GM13977 (cell line): ENCODE measurements around the gene DNTT.

Experiments
- DNase-seq: peaks from one replicate; pipeline ENCODE4 v3.0.0; 2012; ENCODE audit warnings: low spot score
- in situ Hi-C: fragments of 300-500 bp; cut with MboI; formaldehyde crosslinking; loops from one replicate; pipeline ENCODE4 v1.12.0; 2022; ENCODE audit warnings: low sequenced_read_pairs, low pct_unique_long_range_greater_than_20kb, mixed read lengths, inconsistent platforms; ENCODE audit not compliant: unreplicated experiment
- TF ChIP-seq, protein P1 (sequence below): IDR thresholded peaks from 2 replicates; pipeline ENCODE4 v1.5.1; 2012; ENCODE audit warnings: mild to moderate bottlenecking, control low read depth; ENCODE audit not compliant: insufficient read depth; ENCODE audit errors: extremely low read depth, missing control alignments

The DNTT gene

DNA sequence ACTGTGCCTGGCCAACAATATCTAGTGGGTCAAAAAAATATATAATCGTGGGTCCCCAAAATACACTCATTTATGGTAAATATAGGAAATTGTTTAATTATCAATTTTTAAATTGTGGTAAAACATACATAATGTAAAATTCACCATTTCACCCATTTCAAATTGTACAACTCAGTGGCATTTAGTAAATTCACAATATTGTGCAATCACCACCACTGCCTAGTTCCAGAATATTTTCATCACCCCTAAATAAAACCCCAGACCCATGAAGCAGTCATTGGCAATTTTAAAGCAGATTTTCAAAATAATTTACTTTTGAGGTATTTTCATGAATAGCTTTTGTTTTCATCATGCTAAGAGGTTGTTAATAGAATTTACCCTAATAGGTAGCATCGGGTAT is 43.1 kb upstream of the DNTT start:
- in situ Hi-C loops: no loop called here

GRCh38 chr10:96261930-96262329 is 42.3 kb upstream of the DNTT start:
- in situ Hi-C loops: no loop called here
- TF ChIP-seq, protein P1, sequence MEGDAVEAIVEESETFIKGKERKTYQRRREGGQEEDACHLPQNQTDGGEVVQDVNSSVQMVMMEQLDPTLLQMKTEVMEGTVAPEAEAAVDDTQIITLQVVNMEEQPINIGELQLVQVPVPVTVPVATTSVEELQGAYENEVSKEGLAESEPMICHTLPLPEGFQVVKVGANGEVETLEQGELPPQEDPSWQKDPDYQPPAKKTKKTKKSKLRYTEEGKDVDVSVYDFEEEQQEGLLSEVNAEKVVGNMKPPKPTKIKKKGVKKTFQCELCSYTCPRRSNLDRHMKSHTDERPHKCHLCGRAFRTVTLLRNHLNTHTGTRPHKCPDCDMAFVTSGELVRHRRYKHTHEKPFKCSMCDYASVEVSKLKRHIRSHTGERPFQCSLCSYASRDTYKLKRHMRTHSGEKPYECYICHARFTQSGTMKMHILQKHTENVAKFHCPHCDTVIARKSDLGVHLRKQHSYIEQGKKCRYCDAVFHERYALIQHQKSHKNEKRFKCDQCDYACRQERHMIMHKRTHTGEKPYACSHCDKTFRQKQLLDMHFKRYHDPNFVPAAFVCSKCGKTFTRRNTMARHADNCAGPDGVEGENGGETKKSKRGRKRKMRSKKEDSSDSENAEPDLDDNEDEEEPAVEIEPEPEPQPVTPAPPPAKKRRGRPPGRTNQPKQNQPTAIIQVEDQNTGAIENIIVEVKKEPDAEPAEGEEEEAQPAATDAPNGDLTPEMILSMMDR: no peak
- no peak for DNase-seq

More for the DNA sequence above, 43.1 kb upstream of the DNTT start:
- no peak for DNase-seq
- TF ChIP-seq, protein P1: no peak

DNA sequence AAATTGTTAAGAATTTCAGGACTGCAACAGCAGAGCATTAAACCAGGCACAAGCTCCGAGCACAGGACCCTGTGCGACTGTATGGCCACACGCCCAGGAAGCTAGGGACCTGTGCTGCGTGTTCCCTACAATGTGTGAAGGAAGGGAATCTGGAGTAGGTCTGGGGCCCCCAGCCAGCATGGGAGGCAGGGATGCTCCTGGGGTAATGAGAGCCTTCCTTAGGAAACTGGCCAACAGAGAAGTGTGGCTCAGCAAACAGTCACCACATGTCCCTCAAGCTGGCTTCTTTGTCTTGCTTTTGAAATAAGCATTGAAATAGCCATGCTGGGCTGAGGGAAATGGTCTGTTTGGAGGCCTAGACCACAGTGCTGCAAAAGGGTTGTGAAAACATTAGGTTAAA is 41.1 kb upstream of the DNTT start:
- in situ Hi-C loops: no loop called here
- TF ChIP-seq, protein P1: no peak

GRCh38 chr10:96263669-96264068 is 40.6 kb upstream of the DNTT start:
- DNase-seq: no peak
- in situ Hi-C loops: no loop called here
- TF ChIP-seq, protein P1: no peak

More for the DNA sequence above, 41.1 kb upstream of the DNTT start:
- no peak for DNase-seq

DNA sequence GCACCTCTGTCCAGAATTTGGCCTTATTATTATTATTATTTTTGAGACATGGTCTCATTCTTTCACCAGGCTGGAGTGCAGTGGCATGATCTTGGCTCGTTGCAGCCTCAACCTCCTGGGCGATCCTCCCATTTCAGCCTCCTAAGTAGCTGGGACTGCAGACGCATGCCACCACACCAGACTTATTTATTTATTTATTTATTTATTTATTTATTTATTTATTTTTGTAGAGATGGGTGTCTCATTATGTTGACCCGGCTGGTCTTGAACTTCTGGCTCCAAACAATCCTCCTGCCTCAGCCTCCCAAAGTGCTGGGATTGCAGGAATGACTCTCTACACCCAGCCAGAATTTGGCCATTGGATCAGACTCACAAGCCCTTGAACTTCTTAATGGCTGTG is 39.3 kb upstream of the DNTT start:
- in situ Hi-C loops: no loop called here
- DNase-seq: no peak
- TF ChIP-seq, protein P1: no peak

DNA sequence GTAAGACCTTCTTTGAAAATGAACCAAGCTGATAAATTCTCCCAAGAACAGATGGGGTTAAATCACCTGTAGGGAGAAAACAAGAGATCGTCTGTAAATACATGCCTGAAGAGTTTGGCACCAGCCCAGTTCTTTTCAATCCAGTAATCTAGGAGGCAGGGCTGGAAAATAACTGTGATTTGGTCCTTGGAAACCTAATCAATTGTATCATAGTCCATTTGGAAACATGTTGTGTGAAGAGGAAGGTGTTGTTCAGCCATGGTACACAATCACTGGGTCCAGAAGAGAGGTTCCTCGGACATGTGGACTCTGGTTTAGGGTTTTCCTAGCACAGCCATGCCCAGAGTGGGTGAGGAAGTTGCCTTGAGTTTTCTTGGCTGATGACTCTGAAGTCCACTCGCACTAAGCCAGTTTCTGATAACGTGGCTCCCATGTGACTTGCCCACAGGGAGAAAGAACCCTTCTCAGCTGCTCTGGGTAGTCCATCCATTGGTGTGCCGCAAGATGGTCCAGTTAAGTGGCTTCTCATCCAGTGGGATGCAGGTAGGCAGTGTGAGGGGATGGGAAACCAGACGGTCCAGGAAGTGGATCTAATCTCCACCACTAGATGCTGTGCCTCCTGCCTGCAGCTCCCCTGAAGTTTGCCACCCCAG is 38.0 kb upstream of the DNTT start:
- no peak for DNase-seq
- TF ChIP-seq, protein P1: no peak
- in situ Hi-C loops: no loop called here
